Head of caudate nucleus (tissue), 42 donors: ENCODE data around the gene DENND5A.

Source experiments
- DNase-seq, 42 donors: peaks; one replicate each; pipeline versions ENCODE4 v3.0.0 to v3.0.0-alpha.2; 2020 to 2021; ENCODE audit warnings: mixed read lengths in 7 of 42
- intact Hi-C: fragments of 100-400 bp; cut with DNase I; formaldehyde crosslinking; loops from one replicate; pipeline ENCODE4 v1.15.0; 2022

The DENND5A gene

DNA sequence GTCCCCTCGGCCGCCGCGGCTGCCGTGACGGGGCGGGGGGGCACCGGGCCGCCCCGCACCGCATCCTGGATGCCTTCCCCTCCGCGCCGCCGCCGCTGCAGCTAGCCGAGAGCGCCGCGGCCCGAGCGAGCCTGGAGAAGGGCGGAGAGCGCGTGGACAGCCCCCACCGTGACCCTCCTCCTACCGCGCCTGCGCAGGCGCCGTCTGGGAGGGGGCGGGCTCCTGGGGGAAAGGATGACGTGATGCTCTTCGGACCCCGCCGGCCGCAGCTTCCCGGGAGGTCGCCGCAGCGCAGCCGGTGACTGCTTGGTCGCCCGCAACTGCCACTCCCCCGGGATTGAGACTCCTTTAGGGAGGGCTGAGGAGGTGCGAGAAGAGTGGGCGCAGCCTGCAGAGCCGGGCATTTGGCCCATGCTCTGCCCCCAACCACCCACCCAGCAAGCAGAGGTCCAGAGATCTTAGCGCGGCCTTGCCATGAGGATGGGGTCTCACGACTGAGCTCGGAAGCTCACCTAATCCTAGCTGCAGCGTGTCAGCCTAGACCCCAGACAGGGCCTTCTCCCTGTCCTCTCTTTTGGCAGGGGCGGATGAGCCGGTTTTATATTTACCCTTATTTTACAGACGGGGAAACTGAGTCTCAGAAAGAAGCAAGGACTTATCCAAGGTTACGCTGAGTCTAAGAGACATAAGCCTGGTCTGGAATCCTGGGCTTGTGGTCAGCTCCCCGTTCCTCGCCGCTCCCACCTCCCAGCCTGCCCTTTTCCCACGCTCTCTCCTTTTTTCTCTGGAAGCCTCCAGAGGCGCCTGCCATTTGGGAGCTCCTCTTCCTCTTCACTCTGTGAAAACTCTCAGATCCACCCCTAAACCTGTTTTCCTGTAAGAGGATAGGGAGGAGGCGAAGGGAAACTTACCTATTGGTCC lies at the start of gene DENND5A:
TSS of gene DENND5A (minus strand) at position 140 of the 921 bp plus-strand sequence. CDS start 281 bp downstream, outside the sequence.
- peak; percentile 67 to 95 (median 90) for DNase-seq
- intact Hi-C loops = loop anchor here (5.0 to 10.0 kb wide), 4 partner anchors 47 to 121 kb away; partner anchors contain the start of gene TMEM41B

GRCh38 chr11:9314291-9315077 lies 49.3 kb upstream of the DENND5A start, which contains the start of gene TMEM41B:
TMEM41B (minus strand) TSS chr11:9314593; CDS start chr11:9314441, 152 bp downstream.
- DNase-seq = peak; percentile 90 to 99 (median 97)
- intact Hi-C loops = loop anchor here (2.0 to 5.0 kb wide), 3 partner anchors 47 to 70 kb away; partner anchors contain the start of genes DENND5A and IPO7

- intact Hi-C loops = loop anchor here (2.0 to 5.0 kb wide), 2 partner anchors 46 to 71 kb away; partner anchors contain the start of genes DENND5A and IPO7
- DNase-seq = peak in 25 of 42 donors; percentile 5 to 56 (median 28)
Observed at GRCh38 chr11:9313648-9314290, 48.6 kb upstream of the DENND5A start.

DNA sequence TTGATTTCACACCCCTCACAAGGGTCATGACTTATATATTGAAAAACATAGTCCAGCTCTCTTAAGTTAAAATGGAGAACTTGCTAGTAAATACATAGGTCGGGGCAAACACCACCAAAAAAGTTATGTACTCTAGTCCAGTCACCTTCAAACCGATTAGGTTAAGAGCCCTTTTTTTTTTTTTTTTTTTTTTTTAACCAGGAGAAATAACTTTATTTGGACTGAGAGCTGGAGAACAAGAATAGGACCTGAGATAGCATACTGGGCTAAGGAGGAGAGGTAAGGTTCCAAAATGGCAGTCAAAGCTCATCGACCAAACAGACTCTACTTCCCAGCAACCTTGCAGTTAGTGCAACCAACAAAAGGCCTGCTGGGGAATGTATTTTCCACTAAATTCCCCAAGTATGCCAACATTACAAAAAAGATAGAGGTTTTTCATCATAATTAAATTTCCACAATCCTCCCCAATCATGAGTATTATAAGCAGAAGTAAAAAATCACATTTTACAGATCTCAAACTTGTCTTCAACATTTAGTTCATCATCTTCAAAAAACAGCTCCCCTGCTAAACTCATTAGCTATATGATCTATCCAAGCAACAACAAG lies 45.4 kb upstream of the DENND5A start:
- DNase-seq = no peak
- intact Hi-C loops = loop anchor here (5.0 kb wide), 1 partner anchor 43 kb away; the partner anchor contains the start of gene DENND5A

- DNase-seq = no peak
- intact Hi-C loops = no loop called here
Observed at GRCh38 chr11:9304178-9304577, 39.0 kb upstream of the DENND5A start.

DNA sequence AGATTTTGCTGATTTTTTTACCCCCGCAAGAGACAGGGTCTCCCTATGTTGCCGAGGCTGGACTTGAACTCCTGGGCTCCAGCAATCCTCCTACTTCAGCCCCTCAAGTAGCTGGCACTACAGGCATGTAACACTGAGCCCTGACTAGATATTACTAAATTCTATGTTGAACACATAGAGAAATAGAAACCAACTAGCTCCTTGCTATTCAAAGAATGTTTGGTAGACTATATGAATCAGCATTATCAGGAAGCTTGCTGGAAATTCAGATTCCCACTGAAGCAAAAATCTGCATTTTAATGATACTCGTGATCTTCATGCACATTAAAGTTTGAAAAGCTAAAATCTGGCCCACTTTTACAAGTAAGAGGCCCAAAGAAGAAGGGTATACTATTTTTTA lies 37.3 kb upstream of the DENND5A start:
- intact Hi-C loops = no loop called here

DNA sequence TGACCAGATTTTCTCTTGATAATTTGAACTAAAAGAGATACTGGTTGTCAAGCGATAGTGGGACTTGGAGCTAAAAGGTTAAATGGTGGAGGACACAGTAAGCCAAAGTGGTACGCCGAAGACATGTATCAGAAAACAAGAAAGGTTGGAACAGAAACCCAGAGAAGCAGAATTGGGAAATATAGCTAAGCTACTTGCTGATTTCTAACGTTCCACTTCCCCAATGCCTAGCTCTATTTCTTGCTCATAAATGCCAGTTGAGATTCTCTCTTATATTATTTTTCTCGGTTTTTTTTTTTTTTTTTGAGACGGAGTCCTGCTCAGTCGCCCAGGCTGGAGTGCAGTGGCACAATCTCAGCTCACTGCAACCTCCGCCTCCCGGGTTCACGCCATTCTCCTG lies 36.6 kb upstream of the DENND5A start:
- DNase-seq = no peak
- intact Hi-C loops = no loop called here

More for the DNA sequence above, 37.3 kb upstream of the DENND5A start:
- no peak for DNase-seq

- DNase-seq = no peak
- intact Hi-C loops = no loop called here
Observed at GRCh38 chr11:9293646-9294045, 28.5 kb upstream of the DENND5A start.

DNA sequence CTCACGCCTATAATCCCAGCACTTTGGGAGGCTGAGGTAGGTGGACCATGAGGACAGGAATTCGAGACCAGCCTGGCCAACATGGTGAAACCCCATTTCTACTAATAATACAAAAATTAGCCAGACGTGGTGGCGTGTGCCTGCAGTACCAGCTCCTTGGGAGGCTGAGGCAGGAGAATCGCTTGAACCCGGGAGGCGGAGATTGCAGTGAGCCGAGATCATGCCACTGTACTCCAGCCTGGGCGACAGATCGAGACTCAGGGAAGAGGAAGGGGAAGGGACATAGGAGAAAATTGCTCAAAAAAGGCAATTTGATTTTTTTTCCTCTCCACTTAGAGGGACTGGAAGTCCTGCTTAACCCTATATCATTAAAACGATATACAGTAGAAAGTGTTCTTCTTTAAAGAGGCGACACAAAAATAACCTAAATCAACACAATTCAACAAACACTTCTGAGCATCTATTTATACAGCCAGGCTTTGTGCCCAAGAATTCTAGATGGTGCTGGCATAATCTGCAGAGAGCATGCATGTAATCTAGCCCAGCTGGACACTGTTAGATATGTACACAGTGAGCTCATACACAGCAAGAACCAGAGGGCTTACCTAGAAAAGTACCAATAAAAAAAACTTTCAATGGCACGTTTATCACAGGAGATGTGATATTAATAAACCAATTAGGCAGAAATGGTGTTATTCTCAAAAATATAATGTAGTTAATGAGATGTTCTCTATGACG lies 20.9 kb upstream of the DENND5A start:
- intact Hi-C loops = no loop called here
- DNase-seq = peak in 1 of 42 donors; percentile 10

- no peak for DNase-seq
- intact Hi-C loops = no loop called here
Observed at GRCh38 chr11:9280655-9281301, 15.6 kb upstream of the DENND5A start.

DNA sequence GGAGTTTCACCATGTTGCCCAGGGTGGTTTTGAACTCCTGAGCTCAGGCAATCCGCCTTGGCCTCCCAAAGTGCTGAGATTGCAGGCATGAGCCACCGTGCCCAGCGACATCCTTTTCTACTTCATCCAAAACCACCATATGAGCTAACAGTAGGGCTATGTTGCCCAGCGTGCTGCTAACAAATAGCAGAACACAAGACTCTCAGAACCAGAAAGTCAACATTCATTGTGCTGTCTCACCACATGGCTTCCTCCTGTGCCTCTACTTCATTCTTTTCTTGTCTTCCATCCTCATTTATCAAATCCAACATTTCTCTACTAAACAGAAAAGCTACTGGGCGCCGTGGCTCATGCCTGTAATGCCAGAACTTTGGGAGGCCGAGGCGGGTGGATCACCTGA lies 12.0 kb upstream of the DENND5A start:
- intact Hi-C loops = no loop called here
- DNase-seq = peak in 1 of 42 donors; percentile 18

GRCh38 chr11:9276571-9276970 lies 11.4 kb upstream of the DENND5A start:
- intact Hi-C loops = no loop called here
- peak in 1 of 42 donors; percentile 31 for DNase-seq

DNA sequence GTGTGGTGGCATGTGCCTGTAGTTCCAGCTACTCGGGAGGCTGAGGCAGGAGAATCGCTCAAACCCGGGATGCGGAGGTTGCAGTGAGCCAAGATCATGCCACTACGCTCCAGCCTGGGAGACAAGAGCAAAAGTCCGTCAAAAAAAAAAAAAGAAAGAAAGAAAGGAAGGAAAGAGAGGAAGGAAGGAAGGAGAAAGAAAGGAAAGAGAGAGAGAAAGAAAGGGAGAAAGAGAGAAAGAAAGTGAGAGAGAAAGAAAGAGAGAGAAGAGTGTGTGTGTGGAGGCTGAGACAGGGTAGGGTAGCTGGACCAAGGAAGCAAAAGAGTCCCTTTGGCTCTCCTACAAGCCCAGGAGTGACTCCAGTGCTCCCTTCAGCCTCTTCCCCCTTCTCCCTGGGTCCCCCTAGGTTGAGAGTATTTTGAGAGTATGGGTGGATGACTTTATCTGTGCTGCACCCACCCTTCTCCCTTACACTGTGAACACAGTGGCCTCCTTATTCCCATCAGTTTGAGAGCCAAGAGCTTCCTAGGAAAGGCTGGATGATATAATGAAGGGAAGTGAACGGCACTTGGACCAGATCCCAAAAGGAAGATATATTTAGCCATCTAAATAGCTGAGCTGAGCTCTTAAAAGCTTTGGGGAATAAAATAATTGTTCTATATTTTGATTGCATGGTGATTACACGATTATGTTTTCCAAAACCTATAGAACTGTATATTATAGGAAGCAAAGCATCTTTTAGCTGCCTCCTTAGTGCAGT lies 9.5 kb upstream of the DENND5A start:
- DNase-seq = peak in 1 of 42 donors; percentile 39
- intact Hi-C loops = no loop called here

DNA sequence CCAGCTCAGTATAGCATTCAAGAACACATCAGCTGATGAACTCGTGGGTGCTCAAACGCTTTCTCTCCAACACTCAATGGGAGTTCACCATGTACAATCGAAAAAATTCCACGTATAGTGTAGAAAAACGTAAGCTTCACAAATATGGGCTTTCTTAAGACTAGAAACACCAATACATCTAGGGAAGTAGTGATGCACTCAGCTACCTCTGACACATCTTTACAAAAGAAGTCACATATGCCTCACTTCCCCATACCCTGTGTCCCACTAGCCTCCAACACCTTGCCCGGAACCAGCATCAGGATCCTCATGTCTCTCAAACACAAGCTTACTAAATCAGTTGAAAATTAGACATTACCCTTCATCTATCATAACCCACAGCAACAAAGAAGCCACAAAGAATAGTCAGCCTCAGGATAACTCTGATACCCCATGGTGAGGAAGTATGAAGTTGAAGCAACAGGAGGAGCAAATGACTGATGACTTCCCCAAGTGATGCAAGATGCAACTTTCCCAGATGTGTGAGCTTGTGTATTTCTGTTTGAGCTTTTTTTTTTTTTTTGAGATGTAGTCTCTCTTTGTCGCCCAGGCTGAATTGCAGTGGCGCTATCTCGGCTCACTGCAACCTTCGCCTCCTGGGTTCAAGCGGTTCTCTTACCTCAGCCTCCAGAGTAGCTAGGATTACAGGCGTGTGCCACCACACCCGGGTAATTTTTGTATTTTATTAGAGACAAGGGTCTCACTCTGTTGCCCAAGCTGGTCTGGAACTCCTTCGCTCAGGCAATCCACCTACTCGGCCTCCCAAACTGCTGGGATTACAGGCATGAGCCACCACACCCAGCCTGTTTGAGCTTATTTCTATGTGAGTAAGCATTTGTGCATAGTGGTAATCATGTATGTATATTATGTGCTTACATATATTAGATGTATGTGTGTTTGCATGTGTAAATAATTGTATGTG lies 8.5 kb upstream of the DENND5A start:
- peak in 1 of 42 donors; percentile 41 for DNase-seq
- intact Hi-C loops = no loop called here

- DNase-seq = peak in 1 of 42 donors; percentile 1
- intact Hi-C loops = loop anchor here (5.0 to 10.0 kb wide), 4 partner anchors 43 to 125 kb away; partner anchors contain the start of gene TMEM41B
Observed at GRCh38 chr11:9269492-9270013, 4.4 kb upstream of the DENND5A start.
